GM18868 (cell line): ENCODE results near the gene ZNF700.
"Not testable (repeated sequence)": the region's sequence is repeated elsewhere in the genome, so short reads cannot be mapped to it uniquely, and the experiment has no call there.

Experiments used
- ATAC-seq: cut with Tn5 transposase; IDR thresholded peaks from one replicate; pipeline ENCODE4 v1.9.1; 2021; ENCODE audit warnings: mild to moderate bottlenecking, moderate library complexity; ENCODE audit not compliant: unreplicated experiment

Gene ZNF700

GRCh38 chr19:11924886-11925650 is at the start of gene ZNF700:
TSS of gene ZNF700 (plus strand) at chr19:11925107. CDS start at chr19:11925211, 104 bp downstream.
- ATAC-seq = peak; percentile 90

DNA sequence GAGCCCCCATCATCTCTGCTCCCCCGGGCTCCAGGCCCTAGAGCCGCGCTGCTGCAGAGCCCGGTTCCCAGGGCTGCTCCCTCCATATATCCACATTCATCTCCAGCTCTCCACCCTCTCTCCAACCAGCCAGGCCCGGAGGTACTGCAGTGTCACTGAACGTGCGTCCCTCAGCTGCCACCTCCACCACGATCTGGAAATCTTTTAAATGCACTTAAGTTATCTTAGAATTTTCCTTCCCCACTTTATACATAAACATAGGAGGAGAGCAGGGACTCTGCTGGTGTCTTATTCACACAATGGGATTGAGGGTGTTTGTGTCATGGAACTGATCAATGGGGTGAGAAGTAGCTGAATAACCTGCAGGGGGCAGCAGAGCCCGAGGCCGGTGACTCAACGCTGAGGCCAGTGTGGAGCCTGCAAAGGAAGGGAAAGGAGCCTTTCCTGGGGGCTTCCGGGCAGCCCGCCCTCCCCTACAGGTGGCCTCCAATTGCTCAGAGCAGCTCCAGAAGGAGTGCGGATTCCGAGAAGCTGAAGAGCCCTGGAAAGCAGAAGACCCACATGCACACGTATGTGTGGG is 45.1 kb upstream of the ZNF700 start:
- not testable (repeated sequence) for ATAC-seq

DNA sequence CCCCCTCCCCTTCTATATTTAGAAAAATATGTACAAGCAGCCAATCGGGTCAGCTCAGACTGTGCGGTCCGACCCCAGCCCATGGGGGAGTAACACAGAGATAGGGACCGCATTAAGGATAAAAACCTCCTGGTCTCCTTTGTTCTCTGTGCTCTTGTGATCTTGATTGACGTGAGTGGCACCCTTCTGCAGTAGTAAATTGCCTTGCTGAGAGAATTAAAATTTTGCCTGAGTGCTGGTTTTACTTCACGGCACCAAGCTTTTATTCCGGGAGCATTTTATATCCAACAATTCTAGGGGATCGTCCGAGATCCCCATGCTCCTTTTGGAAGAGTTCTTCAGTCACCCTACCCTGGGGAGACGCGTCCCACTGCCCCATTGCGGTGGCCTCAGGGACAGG is 44.3 kb upstream of the ZNF700 start:
- ATAC-seq = no peak

GRCh38 chr19:11881151-11881800 is 43.6 kb upstream of the ZNF700 start:
- ATAC-seq = no peak

- ATAC-seq = no peak
Observed at GRCh38 chr19:11882606-11883005, 42.3 kb upstream of the ZNF700 start.

DNA sequence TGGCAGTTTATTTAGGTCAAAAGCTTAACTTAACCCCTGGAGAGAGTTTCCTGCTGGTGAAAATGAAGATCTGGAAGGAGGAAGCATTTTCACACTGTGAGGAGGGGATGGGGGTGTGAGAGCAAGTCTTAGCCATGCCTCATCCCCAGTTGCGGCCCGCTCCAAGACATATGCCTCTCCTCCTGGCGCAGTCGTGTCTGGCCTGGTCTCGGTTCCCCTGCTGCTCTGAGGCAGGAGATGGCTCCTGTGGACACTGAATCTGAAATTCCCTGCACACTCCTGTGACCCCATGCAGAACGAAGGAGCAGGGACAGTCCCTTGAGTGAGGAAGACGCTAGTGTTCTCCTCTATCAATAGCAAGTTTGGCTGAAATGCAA is 37.7 kb upstream of the ZNF700 start:
- no peak for ATAC-seq

GRCh38 chr19:11887611-11888531 is 37.0 kb upstream of the ZNF700 start, which contains the start of gene ZNF69:
TSS of gene ZNF69 (plus strand) at chr19:11887782. CDS start at chr19:11887924, 142 bp downstream.
- ATAC-seq = peak; percentile 51

GRCh38 chr19:11889901-11890300 is 35.0 kb upstream of the ZNF700 start:
- ATAC-seq = not testable (repeated sequence)

GRCh38 chr19:11890634-11891033 is 34.3 kb upstream of the ZNF700 start:
- ATAC-seq = no peak

DNA sequence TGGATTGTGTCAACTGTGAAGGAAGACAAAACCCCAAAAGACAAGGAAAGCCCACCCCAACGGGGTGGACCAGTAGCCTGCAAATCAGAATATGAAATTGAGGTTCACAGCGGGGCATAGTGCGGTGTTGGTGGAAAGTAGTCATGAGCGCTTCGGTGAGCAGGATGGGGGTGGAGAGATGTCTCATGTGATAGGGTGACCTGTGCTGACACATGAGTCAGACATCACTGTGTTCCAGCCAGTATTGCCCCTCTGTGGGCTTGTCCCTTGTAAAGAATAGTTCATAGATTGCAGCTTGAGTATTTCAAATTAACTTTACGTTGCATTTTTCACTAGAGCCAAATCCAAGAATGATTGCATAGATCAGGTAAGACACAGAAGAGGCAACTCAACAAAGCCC is 30.1 kb upstream of the ZNF700 start:
- ATAC-seq = no peak

DNA sequence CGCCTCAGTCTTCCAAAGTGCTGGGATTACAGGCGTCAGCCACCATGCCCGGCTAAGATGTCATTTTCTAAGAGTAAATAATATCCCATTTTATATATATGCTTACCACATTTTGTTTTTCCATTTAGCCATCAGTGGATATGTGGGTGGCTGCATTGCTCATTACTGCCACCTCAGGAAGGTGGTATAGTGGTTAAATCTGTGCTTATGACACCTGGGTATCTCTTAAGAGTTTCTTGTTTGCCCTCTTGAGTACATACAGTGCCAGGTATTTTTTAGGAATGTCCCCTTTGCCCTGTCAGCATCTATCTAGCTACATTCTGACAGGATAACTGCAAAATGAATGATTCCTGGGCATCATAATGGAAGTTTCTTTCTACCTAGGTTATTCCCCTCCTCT is 22.7 kb upstream of the ZNF700 start:
- ATAC-seq = no peak

GRCh38 chr19:11905928-11906327 is 19.0 kb upstream of the ZNF700 start:
- ATAC-seq = no peak

DNA sequence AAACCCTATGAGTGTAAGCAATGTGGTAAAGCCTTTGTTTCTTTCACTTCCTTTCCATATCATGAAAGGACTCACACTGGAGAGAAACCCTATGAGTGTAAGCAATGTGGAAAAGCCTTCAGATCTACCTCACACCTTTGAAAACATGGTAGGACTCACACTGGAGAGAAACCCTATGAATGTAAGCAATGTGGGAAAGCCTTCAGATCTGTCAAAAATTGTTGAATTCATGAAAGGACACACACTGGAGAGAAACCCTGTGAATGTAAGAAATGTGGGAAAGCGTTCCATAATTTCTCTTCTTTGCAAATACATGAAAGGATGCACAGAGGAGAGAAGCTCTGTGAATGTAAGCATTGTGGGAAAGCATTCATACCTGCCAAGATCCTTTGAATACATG is 13.0 kb upstream of the ZNF700 start:
- not testable (repeated sequence) for ATAC-seq

DNA sequence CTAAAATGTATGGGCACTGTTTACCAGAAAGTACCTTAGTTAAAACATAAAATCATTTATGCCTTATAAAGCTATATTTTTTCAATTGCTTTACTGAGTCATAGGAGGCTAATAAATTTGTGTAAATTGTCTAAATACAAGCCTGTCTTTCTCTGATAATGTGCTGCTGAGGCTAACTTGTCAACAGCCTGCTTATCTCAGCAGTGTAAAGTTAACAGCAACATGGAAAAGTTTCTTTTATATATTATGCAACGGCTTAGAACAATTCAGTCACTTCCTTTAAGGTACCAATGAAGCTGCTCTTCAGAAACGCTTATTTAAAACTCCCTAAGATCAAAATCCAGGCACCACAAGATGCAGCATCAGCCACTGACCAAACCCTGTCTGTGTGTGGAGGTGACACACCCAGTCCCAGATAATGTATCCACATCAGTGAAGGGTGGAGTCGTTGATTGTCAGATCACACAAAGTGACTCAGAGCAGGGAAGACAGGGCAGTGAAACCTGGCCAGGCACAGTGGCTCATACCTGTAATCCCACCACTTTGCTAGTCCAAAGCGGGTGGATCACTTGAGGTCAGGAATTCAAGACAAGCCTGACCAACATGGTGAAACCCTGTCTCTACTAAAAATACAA is 10.4 kb upstream of the ZNF700 start:
- ATAC-seq = not testable (repeated sequence)

- ATAC-seq = no peak
Observed at GRCh38 chr19:11921852-11922495, 2.9 kb upstream of the ZNF700 start.

- ATAC-seq = not testable (repeated sequence)
Observed at GRCh38 chr19:11925651-11926187, 812 bp downstream of the ZNF700 start.

DNA sequence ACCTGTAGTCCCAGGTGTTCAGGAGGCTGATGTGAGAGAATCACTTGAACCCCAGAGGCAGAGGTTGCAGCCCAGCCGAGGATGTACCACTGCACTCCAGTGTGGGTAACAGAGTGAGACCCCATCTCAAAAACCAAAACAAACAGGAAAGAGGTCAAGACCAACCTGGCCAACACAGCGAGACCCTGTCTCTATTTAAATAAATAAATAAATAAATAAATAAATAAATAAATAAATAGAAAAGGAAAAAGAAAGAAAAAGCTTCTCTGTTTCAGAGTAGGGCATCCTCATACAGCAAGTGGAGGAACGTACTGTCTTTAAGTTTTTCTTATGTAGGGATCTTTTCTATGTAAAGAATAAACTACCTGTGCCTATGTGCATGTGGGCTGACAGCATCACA is 2.3 kb downstream of the ZNF700 start:
- no peak for ATAC-seq

- no peak for ATAC-seq
Observed at GRCh38 chr19:11931051-11931450, 6.1 kb downstream of the ZNF700 start.

DNA sequence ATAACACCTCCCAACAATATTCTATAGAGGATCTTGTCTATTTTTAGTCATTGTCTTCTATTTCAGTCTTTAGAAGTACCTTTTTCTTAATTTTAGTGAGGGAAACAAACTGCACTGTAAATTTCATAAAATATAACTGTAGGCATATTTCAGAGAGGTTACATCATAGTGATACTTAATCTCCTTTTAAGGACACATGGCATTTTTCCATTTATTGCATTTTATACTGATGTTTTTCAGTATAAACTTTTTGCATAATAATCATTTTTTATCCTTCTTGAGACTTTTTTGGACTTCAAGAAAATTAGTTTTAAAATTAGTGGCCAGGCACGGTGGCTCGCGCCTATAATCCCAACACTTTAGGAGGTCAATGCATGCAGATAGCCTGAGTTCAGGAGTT is 6.6 kb downstream of the ZNF700 start:
- ATAC-seq = no peak

GRCh38 chr19:11935829-11936228 is 10.9 kb downstream of the ZNF700 start:
- not testable (repeated sequence) for ATAC-seq
